GM21528 (cell line): ENCODE results near the gene ZAP70.

ENCODE experiments used
- ATAC-seq: cut with Tn5 transposase; IDR thresholded peaks from one replicate; pipeline ENCODE4 v1.9.1; 2021; ENCODE audit warnings: mild to moderate bottlenecking, moderate library complexity; ENCODE audit not compliant: unreplicated experiment, low FRiP score

The ZAP70 gene

DNA sequence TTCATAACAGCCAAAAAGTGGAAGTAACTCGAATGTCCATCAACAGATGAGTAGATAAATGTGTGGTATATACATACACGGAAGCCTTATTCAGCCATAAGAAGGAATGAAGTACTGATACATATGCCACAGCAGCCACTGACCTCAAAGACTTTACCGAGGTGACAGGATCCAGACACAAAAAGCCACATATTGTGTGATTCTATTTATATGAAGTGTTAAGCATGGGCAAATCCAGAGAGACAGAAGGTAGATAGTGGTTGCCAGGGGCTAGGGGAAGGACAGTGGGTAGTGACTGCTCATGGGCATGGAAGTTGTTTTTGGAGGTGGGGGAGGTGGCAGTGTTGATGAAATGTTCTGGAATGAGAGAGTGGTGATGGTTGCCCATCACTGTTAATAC, 33.9 kb downstream of the ZAP70 start:
- no peak for ATAC-seq

DNA sequence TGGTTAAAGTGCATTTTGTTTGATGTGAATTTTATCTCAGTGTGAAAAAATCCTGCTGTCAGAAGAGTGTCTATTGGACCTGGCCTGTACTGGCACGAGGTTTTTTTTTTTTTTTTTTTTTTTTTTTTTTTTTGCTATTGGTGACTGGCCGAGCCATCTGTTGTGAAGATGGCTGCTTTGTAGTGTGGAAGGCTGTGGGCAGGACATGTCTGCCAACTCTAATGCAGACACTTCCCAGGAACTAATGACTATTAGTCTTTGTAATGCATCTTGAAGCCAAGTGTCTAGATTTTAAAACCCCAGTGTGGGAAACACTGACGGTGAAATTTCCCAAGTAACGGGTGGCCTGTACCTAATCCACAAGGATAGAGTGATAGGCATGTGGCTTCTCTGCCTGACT, 34.3 kb downstream of the ZAP70 start:
- no peak for ATAC-seq

DNA sequence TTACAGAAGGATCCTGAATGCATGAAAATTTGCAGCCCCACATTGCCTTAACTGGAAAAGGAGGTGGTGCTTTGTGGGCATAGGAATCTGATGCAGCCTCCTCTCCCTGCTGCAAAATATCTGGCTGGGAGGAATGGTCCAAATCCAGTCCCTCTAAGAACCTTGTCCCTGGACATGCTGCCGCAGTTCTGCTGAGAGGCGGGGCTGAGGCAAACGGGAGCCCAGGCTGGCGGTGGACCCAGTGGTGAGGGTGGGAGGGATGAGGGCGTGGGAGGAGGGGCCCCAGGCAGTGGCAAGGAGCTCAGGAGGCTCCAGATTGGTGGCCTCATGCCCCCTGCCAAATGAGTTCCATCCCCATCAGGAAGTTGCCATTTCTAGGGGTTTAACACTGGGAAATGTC, 36.2 kb downstream of the ZAP70 start:
- ATAC-seq = no peak

DNA sequence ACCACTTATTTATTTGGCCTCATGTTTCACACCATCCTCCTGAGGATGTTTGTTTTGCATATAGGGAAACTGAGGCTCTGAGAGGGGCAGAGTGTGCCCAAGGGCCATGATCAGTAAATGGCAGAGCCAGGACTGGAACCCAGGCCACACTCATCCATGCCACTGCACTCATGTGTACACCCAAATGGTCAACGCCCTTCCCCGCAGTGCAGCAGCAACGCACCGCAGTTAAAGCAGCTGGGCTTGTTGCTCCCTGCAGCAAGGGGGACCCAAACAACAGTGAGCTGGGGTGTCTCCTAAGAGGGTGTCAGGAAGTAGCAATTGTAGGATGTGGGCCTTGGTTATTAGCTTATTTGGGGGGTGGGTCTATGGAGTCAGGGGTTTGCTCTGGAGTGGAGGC, 36.6 kb downstream of the ZAP70 start:
- no peak for ATAC-seq

DNA sequence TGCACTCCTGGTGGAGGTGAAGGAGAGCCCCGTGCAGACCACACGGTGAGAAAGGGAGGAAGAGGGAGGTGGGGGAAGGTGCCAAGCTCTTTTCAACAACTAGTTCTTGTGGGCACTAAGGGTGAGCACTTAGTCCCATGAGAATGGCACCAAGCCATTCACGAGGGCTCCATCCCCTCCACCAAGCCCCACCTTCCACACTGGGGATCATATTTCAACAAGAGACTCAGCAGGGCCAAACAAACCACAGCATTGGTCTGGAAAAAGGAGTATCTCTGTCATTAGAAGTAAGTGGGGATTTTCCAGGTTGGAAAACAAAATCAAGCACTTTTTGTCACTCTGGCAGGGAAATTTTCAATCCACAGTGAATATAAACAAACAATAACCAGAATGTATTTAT, 38.4 kb downstream of the ZAP70 start:
- no peak for ATAC-seq

DNA sequence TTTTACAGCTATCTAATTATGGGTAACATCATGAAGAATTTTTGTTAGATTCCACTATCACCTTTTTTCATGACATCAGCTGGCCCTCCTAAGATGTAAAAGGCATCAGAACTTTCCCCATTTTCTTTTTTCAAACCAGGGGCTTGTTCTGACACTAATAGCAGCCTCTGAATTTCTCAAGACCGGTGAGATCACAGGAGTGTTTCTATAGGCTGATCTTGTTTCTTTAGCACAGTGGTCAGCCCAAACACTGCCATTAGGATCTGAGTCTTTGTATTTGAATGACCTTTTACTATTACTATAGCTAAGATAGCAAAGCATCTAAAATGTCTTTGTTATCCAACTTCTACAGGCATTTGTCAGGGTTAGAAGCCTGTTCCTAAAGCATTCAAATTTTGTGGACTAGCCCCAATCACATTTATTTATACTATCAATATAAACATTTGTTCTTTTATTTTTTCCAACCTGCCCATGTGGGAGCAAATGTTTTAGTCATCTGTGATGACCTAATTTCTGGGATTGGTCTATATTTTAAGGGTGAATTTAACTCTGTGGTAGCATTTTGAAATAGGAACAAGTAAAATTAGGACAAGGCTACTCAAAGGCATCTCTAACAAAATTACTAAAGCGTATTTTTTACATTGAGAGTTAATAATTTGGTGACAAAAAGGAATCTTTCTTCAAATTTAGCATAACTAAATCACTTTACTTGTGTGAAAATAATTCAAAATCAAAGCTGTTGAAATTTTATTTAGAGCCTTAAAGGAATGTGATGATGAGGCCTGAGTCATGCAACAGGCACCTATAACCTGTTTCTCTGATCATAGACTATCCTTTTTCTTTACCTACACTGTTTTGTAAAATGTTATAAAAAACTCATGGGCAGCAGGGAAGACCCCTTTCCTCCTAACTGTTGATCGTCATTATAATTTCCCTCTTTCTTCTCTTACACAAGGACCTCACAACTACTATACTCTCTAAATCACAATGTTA, 39.3 kb downstream of the ZAP70 start:
- ATAC-seq = no peak

DNA sequence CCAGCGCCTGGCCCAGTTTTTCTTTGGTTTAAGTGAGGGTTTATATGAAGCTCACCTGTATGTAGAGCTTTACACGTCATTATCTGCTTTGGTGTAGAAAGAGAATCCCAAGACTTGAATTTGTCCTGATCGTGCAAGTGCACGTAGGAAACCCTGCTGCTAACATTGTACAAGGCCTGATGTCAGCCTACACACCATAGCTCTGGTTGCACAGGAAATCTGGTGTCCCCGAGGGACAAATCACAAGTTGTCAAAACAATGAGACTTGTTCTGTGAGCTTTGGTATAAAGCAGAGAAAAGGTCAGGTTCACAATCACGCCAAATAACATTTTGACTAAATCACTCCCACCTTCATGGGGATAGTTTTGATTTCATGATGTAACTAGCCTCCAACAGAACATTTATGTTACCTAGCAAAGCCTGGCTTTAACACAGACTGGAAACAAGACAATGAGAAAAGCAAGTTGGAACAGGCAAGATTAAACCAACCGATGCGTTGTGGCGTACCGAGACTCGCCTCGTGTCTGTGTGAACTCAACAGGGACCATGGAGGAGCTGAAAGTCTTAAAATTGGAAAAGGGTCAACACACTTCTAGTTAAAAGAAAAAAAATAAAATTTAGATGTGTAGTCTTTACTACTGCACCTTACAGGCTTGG, 41.4 kb downstream of the ZAP70 start:
- no peak for ATAC-seq

DNA sequence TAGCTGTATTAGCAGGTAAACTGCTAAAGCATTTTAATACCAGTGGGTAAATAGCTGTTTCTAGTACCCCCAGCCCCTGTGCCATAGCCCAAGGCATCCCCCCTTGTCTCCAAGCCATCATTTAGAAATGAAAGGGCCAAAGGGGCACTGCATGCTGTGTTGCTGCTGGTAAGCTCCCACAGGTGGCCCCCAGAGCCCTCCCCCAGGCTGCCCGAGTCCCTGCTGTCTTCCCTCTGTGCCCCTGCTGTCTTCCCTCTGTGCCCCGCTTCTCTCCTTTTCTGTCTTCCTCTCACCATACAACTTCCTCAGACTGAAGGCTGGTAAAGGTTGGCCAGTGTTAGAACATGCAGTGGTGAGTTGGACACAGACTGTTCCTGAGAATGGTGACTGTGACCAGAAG, 42.1 kb downstream of the ZAP70 start:
- ATAC-seq = no peak

DNA sequence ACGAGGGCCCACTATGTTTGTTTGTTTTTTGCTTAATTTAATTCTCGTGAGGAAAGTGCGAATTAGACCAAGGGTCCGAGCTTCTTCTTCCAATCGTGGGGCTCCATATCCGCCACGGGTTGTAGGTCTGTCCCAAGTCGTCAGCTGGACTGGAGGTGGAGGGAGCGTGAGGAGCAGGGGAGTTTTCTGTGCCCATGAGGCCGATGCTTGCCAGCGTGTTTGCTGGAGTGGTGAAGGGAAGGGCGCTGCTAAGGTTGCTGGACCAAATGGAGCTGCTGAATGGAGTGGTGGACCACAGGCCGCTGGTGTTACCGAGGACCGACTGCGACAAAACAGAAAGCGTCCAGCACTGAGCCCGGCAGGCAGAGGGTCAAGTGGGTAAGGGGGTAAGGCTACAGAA, 43.7 kb downstream of the ZAP70 start:
- ATAC-seq = no peak

DNA sequence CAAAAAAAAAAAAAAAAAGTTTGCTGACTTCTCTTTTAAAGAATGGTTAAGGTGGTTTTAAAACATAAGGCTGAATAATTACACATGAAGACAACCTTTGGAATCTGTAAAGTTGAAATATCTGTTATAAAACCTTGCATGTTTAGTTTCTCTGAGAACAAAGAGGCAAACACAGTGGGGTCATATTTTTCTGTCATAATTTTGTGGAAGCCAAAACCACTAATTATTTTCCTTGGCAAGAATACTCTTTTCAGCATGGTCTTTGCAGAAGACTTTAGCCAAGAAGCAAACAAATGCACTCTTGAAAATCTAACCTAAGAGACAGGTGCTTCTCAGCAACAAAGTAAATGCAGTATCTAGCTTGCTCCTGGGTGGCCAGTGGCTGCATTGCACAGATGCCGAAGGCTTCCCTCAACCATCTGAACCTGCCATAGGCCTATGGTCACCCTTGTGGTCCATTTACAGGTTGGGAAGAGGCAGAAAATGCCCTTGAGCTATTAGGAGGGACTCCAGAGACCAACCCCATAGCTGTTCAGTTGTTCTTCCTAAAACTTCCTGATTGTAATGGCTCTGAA, 44.8 kb downstream of the ZAP70 start:
- ATAC-seq = no peak

DNA sequence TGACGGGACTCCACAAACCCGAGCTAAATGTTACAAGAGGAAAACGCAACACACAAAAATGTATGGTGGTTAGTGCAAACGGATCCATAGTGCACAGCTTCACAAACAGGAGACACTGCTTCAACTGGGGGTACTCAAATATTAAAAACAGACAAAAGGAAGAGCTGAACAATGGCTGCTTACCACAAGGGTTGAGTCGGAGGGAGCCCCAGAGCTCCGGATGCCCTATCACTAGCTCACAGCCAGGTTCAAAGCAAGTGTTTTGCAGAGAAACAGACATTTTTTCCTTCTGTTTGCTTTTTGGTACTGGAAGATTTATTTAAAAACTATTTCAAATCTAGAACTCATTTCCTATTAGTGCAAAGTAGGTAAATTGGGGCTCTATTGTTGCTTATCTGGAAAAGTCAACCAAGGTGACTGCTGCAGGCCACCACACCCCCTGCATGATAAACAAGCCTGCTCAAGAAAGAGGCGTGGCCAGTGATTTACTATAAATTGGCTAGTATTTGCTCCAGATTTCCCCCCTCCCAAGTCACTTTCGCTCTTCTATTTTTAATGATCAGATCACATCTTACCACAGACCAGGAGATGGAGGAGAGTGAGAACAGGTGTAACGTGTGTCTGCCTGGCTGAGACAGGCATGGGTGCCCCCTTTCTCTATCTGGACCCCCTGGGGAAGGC, 46.5 kb downstream of the ZAP70 start:
- no peak for ATAC-seq

DNA sequence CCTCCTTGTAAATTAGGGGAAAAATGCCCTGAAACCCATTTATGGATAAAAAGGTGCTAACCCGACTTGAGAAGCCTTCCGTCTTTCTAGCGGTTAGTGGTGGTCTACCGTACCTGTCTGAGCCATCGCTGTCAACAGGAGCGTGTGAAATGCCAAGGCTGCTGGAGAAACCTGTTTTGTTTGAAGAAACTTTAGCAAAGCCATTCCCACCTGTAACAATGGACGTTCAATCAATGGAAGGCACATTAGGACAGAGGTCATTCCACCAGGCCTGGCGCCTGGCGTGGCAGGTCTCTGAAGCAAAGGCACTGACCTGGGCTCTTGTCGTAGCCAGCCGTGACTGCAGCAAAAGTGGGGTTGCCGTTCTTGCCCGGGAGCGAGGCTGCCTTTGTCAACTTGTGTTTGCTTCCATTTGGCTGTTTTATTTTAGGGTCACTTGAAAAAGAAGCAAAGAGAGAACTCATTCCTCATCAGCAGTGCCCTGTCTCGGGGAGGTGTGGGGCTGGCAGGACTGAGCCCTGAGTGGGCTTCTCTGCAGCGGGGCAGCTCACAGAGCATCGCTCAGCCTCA, 47.2 kb downstream of the ZAP70 start:
- ATAC-seq = no peak

DNA sequence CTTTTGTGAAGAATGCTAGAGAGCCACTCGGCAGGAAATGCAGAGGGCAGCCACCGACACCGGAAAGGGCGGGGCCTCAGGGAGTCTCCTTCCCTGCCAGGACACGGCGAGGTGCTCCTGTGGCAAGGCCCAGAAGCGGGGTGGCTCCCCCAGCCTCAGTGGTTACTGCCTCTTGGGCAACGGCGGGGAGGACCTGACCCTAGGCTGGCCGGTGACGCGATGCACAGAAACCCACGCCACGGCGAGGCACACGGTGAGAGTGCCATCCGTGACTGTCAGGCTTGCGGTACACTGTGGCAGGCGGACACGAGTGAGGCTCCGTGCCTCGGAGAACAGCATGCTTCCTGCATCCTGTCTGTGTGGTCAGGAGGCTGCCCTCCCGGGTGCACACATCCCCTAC, 47.8 kb downstream of the ZAP70 start:
- ATAC-seq = no peak

DNA sequence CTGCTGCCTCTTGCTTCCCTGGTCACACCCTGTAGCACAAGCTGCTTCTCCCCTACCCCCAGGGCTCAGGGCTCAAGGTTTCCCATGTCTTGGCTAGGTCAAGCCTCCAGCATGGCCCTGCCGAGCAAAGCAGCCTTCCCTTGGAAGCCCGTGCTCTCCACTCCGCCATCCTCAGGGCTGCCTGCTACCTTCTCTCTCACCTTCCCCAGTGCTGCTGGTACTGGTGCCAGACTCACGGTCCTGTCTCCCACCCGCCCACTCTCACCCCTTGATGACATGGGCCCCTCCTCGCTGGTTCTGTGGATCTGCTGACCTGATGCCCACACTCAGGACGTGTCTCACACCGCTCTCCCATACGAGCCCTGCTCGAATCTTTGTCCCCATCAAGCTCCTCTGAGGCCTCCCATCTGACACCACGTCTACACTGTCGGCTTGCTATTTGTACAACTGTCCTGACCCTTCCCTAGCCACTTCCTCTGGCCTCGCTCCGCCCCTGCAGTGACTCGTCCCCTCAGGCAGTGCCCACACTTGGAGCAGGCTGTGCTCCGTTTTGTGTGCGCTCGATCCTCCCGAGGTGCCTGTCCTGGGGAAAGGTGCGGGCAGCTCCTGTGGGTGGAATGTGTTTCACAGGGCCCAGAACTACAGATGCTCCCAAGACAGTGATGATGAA, 49.9 kb downstream of the ZAP70 start:
- no peak for ATAC-seq

DNA sequence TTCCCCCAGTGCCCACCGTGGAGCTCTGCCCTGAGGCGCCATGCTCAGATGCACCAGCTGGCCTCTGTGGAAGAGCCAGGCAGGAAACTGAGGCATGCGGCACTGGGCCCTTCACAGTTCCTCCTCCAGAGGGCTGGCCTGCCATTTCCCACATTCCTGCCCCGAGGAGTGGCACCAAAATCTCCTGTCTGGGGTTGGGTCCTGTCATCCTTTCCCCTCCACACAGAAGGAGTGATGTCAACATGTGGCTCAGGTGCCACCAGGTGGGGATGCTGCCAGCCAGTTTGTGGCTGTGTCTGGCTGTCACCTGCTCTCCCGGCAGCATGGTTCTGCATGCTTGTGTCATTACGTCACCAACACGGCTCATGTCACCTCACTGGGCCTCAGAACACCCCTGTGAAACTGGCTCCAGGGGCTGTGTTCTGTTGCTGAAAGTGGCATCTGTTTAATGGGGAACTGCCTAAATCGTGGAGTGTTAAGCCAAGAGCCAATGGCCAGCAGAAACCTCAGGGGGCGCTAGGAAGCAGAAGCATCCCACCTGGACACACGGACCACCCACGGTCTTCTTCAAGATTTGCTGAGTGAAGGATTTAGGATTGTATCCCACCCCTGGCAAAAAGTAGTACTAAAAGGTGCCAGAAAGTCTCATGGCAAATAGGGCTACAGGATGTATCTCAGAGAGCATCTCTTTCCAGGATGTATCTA, 51.3 kb downstream of the ZAP70 start:
- ATAC-seq = no peak

DNA sequence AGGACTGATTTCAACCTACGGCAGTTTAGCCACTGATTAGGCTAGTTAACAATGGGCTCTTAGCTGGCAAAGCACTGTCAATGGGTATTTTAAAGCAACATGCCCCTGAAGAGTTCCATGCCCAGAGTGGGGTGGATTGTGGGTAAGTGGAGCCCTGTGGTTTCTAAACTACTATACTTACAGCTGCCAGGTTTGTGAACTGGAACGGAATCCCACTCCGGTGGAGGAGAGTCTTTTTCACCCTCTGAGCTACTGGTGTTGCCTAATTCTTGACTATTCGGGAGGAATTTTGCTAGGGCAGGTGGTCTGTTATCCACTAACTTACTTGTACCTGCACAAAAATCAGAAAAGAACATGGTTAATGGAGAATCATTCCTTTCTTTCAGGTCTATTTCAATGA, 52.6 kb downstream of the ZAP70 start:
- ATAC-seq = no peak

DNA sequence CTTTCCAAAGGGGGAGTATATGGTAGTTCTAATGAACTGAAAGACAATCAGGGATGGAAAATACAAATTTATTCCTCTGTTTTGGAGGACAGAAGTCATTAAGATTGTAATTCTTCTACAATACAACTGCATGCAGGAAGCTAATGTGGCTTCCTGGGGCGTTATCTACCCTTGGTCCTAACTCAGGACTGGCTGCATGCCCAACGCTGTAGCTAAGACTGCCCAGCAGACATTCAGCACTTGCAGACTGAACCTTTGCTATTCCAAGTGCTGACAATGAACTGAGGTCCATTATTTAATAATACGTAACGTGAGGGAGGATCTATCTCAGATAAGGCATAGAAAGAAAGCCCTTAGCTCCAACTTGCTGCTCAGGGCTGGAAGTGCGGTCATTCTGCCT, 53.2 kb downstream of the ZAP70 start:
- no peak for ATAC-seq

DNA sequence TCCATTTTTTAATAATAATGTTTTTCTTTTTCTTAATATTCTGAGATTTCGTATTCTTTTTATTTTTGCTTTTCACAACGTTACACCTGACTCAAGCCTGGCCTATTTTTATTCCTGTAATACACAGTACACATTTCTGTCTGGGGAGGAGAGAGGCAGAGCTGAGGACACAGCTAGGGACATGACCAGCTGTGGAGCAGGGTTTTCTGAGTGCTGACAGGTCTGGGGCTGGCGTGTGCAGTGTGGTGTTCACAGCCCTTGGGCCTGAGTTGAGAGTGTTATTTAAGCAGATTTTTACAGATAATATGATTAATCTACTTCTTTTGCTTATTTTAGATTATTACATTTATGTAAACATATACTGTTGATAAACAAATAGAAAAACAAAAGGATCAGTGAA, 55.9 kb downstream of the ZAP70 start:
- no peak for ATAC-seq

DNA sequence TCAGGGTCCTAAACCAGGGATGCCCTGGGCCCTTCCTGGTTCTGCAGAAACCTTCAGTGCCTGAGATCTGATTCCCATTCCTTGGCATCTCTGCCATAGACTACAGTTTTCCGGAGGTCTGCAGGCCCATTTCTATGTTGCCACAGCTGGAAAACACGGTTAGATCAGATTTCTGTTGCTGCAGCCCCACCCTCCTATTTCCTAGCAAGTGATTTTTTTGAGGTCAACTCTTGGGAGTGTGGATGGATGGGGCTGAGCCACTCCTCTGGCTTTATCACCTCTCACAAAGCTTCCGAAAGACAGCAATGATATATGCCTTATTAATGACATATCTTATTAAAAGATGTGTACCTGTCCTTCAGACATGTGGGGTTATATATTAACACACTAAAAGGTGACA, 56.3 kb downstream of the ZAP70 start:
- no peak for ATAC-seq

DNA sequence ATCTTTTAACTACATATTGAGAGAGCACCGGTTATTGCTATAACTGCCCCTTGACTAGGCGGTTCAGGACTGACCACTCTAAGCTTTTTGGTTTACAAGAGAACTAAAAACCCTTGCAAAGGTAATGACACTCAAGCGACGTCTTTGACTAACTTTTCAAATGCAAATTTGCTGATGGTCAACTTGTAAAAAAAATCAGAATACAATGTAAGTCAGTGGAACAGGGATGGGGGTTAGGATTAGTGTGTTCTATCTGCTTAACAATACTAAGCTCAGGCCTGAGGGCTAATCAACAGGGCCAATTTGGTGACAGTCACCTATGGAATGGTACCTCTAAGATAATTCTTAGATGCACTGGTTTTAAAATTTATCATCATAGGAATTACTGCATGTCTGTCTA, 57.1 kb downstream of the ZAP70 start:
- no peak for ATAC-seq
